NCI-H2107 (cell line): ENCODE measurements around the gene SSU72.

Experiments
- DNase-seq: peaks from one replicate; lab custom pipeline; 2025; lab: John Stamatoyannopoulos, UW

SSU72 gene

DNA sequence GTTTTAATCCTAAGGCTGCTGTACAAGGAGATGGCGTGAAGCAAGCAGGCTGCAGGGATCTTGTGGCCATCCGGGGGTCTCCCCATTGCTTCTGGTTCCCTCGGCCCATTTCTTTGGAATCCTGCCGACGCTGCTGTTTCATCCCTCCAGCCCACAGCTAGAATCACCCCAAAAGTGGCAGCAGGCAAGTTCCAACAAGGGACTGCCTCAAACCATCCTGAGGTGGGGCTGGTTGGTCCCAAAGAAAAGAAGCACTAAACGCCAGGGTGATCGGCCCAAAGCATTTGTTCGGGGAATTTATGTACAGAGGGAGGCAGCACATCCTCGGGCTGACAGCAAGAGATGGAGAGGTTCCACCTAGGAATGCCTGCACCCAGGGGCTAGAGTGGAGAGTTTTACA lies 36.1 kb upstream of the SSU72 start:
- no peak for DNase-seq

DNA sequence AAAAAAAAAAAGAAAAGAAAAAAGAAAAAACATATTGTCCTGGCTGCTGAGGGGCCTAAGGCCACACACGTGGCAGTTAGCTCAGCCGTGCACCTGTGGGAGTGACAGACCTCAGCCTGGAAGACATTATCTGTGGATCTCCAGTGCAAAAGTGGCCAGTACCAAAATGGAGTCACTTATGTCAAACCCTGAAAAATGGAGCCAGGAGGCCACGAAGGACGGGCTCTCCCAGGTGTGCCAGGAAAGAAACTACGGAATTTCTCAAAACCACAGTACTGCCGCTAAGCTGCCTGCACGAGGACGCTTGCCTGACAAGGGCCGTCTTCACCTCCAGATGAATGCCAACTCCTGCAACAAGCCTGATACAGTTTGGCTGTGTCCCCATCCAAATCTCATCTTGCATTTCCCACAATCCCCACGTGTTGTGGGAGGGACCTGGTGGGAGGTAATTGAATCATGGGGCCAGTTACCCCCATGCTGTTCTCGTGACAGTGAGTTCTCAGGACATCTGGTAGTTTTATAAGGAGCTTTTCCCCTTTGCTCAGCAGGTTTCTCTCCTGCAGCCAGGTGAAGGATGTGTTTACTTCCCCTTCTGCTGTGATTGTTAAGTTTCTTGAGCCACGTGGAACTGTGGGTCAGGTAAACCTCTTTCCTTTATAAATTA lies 35.3 kb upstream of the SSU72 start:
- no peak for DNase-seq

GRCh38 chr1:1606232-1606631 lies 31.6 kb upstream of the SSU72 start:
- DNase-seq = no peak

- no peak for DNase-seq
These were observed 31.1 kb upstream of the SSU72 start for GRCh38 chr1:1605724-1606123.

GRCh38 chr1:1605034-1605591 lies 30.4 kb upstream of the SSU72 start:
- no peak for DNase-seq

- DNase-seq = no peak
These were observed 29.8 kb upstream of the SSU72 start for GRCh38 chr1:1604374-1605033.

DNA sequence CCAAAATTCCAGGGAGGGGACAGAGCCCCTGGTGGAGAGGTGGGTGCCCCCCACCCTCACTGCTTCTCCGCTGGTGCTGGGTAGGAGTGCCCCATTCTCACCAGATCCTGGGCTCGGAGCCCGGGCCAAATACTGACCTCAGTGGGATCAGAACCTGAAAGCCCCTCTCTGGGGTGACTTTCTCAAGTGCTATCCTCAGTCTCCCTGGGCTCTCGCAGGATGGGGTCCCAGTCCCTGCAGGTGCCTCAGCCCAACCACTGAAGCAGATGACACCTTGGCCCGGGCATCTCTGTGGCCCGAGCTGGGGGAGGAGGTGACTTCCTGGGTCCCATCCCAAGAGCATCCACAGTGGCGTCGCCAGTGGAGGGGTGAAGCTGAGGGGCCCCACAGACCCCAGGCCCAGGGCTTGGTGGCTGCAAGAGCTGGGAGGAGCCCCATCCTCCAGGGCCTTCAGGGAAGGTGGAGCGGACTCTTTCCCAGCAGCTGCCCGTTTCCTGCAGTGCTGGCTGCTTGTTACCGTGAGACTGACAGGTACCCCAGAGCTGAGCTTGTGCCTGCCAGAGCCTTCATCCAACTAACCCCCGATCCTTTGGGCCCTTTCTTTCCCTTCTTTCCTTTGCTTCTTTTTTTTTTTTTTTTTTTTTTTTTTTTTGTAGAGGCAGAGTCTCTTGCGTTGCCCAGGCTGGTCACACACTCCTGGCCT lies 29.2 kb upstream of the SSU72 start:
- DNase-seq = no peak

DNA sequence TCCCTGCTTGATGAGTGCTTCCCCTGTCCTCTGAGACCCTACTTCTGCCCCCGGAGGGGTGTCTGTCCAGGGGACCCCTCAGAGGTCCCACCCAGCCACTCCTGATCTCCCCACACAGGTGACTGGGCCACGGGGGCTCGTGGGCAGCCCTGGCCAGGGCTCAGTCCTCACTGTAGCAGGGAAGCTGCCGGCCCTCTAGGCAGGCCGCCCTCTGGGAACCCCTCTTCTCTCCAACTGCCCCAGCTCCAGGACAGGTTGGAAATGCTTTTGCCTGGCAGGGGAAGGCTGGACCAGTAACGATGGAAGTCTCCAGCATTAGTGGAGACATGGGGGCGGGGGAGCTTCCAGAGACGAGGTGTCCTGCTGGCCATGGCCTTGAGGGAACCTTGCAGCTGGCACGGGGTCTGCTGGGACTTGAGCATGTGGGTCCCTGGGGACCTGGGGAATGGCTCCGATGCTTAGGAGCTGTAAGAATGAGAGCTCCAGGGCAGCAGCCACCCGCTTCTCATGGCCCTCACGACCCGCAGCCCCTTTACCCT lies 28.4 kb upstream of the SSU72 start:
- DNase-seq = no peak

DNA sequence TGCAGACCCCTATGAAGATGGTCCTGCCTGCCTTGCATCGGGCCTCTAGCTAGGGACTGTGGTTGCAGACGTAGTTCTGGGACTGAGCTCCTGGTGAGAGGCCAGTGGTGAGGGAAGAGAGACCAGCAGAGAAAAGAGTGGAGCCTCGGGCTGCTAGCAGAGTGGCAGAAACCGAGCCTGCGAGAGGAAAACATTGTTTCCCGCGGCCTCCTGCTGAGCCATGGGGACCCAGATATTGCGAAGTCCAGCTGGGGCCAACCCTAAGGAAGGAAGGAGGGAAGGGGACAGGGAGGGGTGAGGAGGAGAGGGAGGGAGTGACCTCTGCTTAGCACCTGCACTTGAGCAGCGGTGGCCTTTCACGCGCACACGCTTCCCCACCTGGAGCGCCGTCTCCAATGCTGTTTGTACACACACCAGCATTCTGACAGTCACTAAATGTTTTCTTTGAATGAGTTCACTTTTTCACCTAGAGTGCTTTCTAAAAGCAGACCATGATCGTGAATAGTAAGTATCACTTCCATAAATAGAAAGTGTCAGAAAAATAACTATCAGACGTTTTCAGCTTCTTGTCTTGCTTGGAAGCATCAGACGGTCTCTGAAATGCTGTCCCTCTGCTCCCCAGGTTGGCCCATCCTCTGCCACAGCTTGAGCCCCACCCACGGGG lies 27.8 kb upstream of the SSU72 start:
- DNase-seq = no peak

- no peak for DNase-seq
These were observed 27.1 kb upstream of the SSU72 start for GRCh38 chr1:1601564-1602303.

DNA sequence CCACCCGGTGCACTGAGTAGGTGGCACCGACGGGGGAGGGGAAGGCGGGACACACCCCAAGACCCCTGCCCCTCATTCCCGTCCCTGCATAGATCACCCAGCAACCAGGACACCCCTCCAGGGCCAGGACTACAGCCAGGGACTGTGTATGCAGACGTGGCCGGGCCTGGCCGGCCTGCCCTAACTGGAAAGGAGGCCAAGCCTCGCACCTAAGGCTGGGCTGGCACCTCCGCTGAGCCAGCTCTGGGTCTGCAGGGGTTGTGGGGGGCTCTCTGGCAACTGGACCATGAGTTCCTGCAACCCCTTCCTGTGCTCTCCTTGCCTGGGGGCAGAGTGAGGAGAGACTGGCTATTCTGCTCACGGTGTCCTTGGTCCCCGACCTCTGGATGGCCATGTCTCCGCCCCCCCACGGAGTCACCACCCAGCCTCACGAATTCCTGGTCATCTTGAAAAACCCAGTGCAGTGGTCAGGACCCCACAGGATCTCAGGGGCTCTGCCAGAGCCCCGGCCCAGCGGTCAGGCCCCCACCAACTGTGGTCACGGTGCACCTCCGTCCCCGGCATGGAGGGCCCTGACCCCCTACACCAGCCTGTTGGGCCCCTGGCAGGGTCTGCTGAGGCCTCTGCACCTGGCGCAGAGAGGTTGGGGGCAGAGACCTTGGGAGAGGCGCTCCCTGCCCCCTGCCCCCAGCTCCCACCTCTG lies 26.3 kb upstream of the SSU72 start:
- DNase-seq = no peak

- DNase-seq = no peak
These were observed 25.5 kb upstream of the SSU72 start, which contains the start of gene FNDC10 for GRCh38 chr1:1599935-1600860. FNDC10 (minus strand) TSS chr1:1600135; CDS start chr1:1600015, 120 bp downstream.

DNA sequence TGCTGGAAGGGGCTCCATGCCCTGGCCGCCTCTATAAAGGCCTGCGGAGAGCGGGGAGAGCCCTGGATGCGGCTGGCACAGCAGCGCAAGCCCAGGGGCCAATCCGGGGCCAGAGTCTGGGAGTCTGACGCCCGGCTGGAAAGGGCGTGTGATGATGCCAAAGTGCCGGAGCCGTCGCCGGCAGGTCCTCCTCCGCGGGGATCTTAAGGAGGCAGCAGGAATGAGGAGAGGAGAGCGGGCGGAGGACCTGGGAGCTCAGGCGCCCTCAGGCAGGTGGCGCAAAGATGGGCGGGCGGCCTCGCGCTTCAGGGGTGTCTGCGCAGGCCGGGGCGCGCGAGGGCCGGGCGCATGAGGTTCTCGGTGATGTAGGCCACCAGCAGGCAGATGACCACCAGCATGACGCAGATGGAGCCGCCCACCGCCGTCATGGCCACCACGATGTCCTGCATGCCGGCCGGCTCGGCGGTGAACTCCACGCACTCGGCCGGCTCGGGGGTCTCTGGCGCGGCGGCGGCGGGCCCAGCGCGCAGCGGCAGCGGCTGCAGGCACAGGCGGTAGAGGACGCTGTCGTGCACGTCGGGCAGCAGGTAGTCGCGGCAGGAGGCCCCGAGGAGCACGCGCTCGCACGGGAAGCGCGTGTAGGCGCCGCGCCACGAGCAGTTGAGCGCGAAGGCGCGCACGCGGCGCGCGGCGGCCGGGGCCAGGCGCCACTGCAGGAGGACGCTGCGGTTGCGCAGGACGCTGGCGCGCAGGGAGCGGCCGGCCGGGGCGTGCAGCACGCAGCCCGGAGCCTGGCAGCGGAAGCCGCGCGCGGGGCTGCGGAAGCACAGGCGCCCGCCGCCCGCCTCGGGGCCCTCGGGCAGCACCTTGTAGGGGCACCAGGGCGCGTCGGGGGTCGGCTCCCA lies 24.6 kb upstream of the SSU72 start:
- no peak for DNase-seq

- DNase-seq = no peak
These were observed 24.0 kb upstream of the SSU72 start for GRCh38 chr1:1598720-1599029.

GRCh38 chr1:1598051-1598719 lies 23.5 kb upstream of the SSU72 start:
- no peak for DNase-seq

GRCh38 chr1:1597275-1597930 lies 22.7 kb upstream of the SSU72 start:
- DNase-seq = no peak

DNA sequence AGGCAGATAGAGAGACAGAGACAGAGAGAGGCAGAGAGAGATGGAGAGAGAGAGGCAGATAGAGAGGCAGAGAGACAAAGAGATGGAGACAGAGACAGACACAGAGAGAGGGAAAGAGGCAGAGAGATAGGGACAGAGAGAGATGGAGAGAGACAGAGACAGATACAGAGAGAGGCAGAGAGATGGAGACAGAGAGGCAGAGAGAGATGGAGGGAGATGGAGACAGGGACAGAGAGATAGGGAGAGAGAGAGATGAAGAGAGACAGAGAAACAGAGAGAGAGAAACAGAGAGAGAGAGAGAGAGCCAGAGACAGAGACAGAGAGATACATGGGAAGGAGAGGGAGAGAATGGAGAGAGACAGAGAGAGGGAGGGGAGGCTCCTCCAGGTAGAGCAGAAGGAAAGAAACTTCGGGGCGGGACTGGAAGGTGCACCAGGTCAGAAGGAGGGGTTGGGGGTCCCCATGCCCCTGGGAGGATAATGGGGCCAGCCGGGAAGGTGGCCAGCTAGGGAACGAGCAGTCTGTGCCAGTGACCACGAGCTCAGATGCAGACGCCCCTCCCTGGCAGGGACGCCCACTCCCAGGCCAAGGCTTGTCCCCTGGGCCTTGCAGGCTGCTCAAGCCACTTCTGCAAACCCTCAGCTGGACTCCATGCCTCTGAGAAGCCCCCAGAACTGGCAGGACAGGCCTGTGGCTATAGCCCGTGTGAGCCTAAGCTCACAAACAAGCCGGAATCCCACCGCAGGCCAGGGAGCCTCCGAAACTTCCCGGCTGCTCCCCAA lies 22.0 kb upstream of the SSU72 start:
- DNase-seq = no peak
